BLaER1 treated with 17β-estradiol and CSF1 and Interleukin-3, amounts not matched to agents 10 nM and 100 nM (cell line): ENCODE results near the gene LITAF.

Experiments
- H3K27ac ChIP-seq, 11 experiments: shearing (Covaris generic); formaldehyde crosslinking; 2 replicates each; pipeline ENCODE4 v1.8.1; 2022
- H3K27me3 ChIP-seq, 11 experiments: shearing (Covaris generic); formaldehyde crosslinking; 2 replicates each; pipeline ENCODE4 v1.8.1; 2022
- H3K36me3 ChIP-seq, 11 experiments: shearing (Covaris generic); formaldehyde crosslinking; 2 replicates each; pipeline ENCODE4 v1.8.1; 2022
- H3K4me1 ChIP-seq, 10 experiments: shearing (Covaris generic); formaldehyde crosslinking; 2 replicates each; pipeline ENCODE4 v1.8.1; 2022
- H3K4me2 ChIP-seq, 11 experiments: shearing (Covaris generic); formaldehyde crosslinking; 2 replicates each; pipeline ENCODE4 v1.8.1; 2022
- H3K4me3 ChIP-seq, 10 experiments: shearing (Covaris generic); formaldehyde crosslinking; 2 replicates each; pipeline ENCODE4 v1.8.1; 2022
- H3K9ac ChIP-seq, 11 experiments: shearing (Covaris generic); formaldehyde crosslinking; 2 replicates each; pipeline ENCODE4 v1.8.1; 2022
- H3K9me3 ChIP-seq, 11 experiments: shearing (Covaris generic); formaldehyde crosslinking; replicated peaks in 1 of 11; 2 replicates each; pipeline ENCODE4 v1.8.1; 2022
- H4K20me1 ChIP-seq, 11 experiments: shearing (Covaris generic); formaldehyde crosslinking; 2 replicates each; pipeline ENCODE4 v1.8.1; 2022
- Cebpa-rat ChIP-seq, 11 experiments: shearing (Covaris generic); IDR thresholded peaks; 2 replicates each; pipeline ENCODE4 v1.8.1; 2022

Gene LITAF

DNA sequence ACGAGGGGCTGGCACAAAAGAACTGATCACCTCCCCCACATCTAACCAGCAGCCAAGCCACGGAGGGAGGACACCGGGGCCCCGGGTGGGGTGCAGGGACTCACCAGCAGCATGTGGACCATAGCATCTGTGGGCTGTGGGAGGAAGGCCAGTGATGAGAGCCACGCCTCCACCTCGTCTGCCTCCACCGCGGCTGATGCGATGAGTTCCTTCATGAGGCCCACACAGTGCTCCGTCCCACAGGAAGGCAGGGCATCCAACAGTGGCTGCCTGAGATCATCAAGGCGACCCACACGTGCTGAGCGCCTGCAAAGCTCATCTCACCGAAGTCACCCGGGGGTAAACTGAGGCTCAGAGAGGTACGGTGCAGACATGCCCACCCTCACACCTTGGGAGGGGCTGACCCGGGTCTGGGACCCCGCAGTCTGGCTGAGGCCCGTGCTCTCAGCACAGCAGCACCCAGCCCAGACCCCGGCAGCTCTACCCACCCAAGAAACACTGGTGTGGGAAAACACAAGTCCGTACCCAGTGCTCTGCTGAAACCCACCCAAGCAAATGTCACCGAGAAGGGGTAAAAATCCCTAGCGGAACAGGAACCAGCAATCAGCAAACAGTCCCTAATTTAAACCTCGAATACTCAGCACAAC, 85.9 kb downstream of the LITAF start:
- TF ChIP-seq Cebpa-rat (IDR thresholded peaks at IDR 0.05) = no peak
- Histone ChIP-seq H3K4me2 (peak overlapping the region in 9 of 11 experiments; percentile 28 to 93 (median 64); a peak in 17 of 22 replicates), H3K9ac (peak overlapping the region in 1 of 11 experiments; percentile 10; a peak in 3 of 22 replicates), H3K4me1 (peaks cover 50 to 97% (median 96%) of the 10 kb centered on the region in 10 experiments), H3K27me3 (no peaks in the 10 kb centered on the region), H3K36me3 (no peaks in the 10 kb centered on the region), H3K4me3 (no peak overlapping the region), H4K20me1 (no peaks in the 10 kb centered on the region), H3K27ac (peak overlapping the region in 5 of 11 experiments; percentile 4 to 59 (median 40); a peak in 6 of 22 replicates), H3K9me3 (no peaks in the 10 kb centered on the region)

DNA sequence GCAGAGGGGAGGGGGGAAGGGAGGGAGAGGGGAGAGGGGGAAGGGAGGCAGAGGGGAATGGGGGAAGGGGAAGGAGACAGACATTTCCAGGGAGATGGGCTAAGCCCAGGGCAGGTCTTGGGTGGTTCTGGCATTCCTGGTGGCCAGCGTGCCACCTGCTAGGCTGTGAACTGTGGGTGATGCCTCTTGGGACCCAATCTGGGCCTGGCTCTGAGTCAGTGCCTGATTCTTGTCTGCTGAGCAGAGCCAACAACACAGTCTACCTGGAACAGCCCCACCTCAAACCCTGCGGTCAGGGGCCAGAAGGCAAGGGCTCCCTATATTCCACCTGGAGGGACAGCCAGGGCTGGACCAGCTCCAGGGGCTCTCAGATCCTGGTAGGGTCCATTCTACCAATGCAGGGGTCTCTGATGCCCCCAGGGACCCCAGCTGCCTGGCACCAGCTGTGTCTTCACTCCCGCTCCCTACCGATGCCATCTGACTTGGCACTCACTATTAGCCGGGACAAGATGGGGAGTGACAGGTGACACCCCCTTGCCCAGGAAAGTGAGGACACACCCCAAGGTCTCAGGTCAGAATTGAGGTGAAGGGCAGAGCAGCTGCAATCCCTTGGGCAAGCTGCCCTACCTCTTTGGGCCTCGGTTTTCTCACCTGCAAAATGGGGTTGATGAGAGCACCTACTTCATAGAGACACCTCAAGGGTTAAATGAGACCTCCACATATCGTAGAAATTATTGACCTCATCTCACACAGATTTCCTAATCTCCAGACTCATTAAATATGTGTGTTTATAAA, 87.2 kb downstream of the LITAF start:
- peak overlapping the region in 9 of 11 experiments; percentile 36 to 76 (median 68); a peak in 17 of 22 replicates for H3K27ac ChIP-seq
- no peaks in the 10 kb centered on the region for H3K9me3 ChIP-seq
- no peaks in the 10 kb centered on the region for H3K36me3 ChIP-seq
- TF ChIP-seq Cebpa-rat (IDR thresholded peaks at IDR 0.05) = no peak
- peaks cover 64 to 97% (median 96%) of the 10 kb centered on the region in 10 experiments for H3K4me1 ChIP-seq
- H3K4me2 ChIP-seq = peak overlapping the region in 10 of 11 experiments; percentile 40 to 90 (median 67); a peak in 19 of 22 replicates
- H3K4me3 ChIP-seq = no peak overlapping the region
- H4K20me1 ChIP-seq = no peaks in the 10 kb centered on the region
- H3K9ac ChIP-seq = peak overlapping the region in 6 of 11 experiments; percentile 36 to 55 (median 40); a peak in 7 of 22 replicates
- no peaks in the 10 kb centered on the region for H3K27me3 ChIP-seq

GRCh38 chr16:11498683-11499082, 88.0 kb downstream of the LITAF start:
- Histone ChIP-seq H3K4me3 (no peak overlapping the region), H3K9me3 (no peaks in the 10 kb centered on the region), H4K20me1 (no peaks in the 10 kb centered on the region), H3K27ac (peak overlapping the region in 8 of 11 experiments; percentile 50 to 84 (median 81); a peak in 15 of 22 replicates), H3K9ac (peak overlapping the region in 1 of 11 experiments; percentile 41; a peak in 1 of 22 replicates), H3K36me3 (no peaks in the 10 kb centered on the region), H3K27me3 (no peaks in the 10 kb centered on the region), H3K4me2 (peak overlapping the region; percentile 62 to 97 (median 88); a peak in 21 of 22 replicates), H3K4me1 (peaks cover 58 to 93% (median 91%) of the 10 kb centered on the region in 10 experiments)
- no peak for TF ChIP-seq Cebpa-rat (IDR thresholded peaks at IDR 0.05)

DNA sequence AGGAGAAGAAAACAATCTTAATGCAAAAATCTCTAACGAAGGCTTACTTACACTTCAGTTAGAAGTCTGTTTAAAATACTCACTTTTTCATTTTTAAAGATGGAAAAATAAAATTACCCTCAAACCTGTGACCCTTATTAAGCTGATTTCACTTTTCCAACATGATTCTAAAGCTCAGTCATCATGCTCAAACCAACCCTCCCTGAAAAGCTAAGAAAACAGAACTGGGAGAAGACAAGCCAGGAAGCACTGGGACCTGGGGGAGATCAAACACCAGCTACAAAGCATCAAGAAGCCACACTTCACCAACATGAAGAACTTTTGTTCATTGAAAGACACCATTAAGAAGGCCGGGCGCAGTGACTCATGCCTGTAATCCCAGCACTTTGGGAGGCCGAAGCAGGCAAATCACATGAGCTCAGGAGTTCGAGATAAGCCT, 88.8 kb downstream of the LITAF start:
- Histone ChIP-seq H3K27ac (peak overlapping the region; percentile 6 to 84 (median 80); a peak in 21 of 22 replicates), H3K9ac (peak overlapping the region; percentile 20 to 76 (median 70); a peak in 19 of 22 replicates), H3K4me1 (peaks cover 51 to 84% (median 83%) of the 10 kb centered on the region in 10 experiments), H3K4me3 (no peak overlapping the region), H3K4me2 (peak overlapping the region; percentile 82 to 97 (median 90)), H3K27me3 (no peaks in the 10 kb centered on the region), H3K9me3 (peaks cover 0 to 7% (median 5%) of the 10 kb centered on the region in 11 experiments; a peak in 5 of 22 replicates), H3K36me3 (no peaks in the 10 kb centered on the region), H4K20me1 (no peaks in the 10 kb centered on the region)
- TF ChIP-seq Cebpa-rat (IDR thresholded peaks at IDR 0.05) = no peak
